Medulla oblongata (tissue), 1 donor: ENCODE results near the gene COL5A1.

Experiments used
- DNase-seq: peaks from one replicate; pipeline ENCODE4 v3.0.0-alpha.2; 2015; ENCODE audit errors: extremely low spot score

COL5A1 gene

DNA sequence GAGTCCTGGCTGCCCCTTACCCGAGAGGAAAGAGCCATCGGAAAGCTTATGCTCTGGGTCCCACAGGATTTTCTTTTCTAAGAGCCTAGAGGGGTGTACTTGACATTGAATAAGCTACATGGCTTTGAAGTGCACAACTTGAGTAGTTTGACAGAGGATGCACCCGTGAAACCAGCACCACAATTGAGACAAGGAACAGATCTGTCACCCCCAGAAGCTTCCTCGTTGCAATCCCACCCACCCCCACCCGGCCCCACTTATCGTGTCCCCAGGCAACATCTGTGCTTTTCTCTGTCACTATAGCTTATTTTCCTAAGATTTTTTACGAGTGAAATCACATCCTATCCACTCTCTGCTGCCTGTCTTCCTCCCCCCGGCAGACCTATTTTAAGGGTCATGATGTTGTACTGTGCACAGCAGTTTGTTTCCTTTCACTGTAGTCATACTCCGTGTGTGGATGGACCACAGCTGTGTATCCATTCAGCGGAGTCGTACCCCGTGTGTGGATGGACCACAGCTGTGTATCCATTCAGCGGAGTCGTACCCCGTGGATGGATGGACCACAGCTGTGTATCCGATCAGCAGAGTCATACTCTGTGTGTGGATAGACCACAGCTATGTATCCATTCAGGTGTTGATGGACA lies 230.2 kb downstream of the COL5A1 start:
- no peak for DNase-seq

- no peak for DNase-seq
Observed at GRCh38 chr9:134872482-134873231, 231.1 kb downstream of the COL5A1 start.

DNA sequence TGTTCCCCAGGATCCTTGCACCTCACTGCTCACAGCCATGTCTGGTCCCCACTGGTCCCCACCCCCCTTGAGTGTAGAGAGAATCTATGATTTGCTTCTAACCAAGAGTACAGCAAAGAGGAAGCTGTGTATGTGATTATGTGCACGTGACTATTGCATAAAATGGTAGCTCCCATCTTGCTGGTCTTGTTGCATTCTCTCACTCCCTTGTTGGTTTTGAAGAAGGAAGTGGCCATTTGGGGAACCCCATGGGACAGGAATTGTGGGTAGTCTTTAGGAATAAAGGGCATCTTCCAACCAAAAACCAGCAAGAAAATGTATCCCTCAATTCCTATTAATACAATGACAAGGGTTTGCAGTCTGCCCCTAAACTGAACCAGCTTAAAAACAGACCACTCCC lies 233.8 kb downstream of the COL5A1 start:
- DNase-seq, result no peak

- DNase-seq, result no peak
Observed at GRCh38 chr9:134877541-134877940, 235.9 kb downstream of the COL5A1 start.

GRCh38 chr9:134879664-134880483 lies 238.3 kb downstream of the COL5A1 start:
- DNase-seq, result no peak

DNA sequence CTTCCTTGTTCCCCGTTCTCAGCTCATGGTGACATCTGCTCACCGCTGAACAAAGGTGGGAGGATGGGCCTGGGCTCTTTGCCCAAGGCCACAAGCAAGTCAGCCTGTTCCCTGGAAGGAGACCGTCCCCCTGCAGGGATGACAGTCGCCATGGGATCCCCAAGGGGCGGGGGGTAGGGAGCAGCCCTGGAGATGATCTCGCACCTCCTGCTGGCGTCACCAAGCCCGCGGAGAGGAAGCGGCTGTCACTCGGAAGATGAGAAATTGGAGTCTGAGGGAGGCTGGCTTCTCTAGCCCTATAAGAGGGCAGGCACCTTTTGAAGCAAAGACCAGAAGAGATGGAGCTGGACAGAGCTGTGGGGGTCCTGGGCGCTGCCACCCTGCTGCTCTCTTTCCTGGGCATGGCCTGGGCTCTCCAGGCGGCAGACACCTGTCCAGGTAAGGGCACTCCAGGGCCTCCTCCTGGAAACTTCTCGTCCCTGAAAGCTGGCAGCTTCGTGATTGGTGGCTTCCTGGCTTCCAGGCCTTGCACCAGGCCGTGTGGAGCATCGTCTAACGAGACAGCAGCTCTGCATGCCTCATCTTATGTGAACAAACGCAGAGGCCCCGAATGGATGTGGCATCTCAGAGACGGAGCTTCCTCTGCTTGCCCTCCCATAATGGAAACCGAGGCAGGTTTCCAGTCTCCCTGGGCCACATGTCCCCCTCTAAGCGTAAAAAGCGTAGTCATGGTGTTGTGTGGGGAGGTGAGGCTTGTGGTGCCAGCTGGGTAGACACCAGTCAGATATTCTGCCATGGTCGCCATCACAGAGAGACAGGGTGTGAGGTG lies 239.1 kb downstream of the COL5A1 start, which contains the start of gene FCN2:
TSS of gene FCN2 (plus strand) at position 327 of the 829 bp plus-strand sequence. CDS start at position 339, 12 bp downstream.
- DNase-seq, result no peak

GRCh38 chr9:134881313-134881670 lies 239.7 kb downstream of the COL5A1 start:
- DNase-seq, result no peak

DNA sequence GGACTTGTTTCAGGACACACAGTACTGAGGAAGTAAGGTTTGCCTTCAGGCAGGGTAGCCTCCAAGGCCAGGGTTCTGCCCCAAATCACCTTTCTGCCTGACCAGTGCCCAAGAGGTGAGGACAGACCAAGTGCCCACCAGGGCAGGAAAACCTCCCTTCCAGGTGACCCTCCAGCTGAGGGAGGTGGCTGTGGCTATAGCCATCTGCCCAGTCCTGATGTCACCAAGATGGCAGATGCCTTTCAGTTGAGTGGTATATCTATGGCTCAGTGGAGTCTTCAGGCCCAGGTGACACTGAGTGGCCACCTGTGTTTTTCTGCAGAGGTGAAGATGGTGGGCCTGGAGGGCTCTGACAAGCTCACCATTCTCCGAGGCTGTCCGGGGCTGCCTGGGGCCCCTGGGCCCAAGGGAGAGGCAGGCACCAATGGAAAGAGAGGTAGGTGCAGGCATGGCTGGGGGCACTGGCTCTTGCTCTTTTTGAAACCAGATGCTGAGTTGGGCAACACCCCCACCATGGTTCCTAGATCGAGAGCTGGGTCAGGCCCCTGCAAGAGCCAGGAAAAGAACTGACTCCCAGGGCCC lies 240.7 kb downstream of the COL5A1 start:
- no peak for DNase-seq

DNA sequence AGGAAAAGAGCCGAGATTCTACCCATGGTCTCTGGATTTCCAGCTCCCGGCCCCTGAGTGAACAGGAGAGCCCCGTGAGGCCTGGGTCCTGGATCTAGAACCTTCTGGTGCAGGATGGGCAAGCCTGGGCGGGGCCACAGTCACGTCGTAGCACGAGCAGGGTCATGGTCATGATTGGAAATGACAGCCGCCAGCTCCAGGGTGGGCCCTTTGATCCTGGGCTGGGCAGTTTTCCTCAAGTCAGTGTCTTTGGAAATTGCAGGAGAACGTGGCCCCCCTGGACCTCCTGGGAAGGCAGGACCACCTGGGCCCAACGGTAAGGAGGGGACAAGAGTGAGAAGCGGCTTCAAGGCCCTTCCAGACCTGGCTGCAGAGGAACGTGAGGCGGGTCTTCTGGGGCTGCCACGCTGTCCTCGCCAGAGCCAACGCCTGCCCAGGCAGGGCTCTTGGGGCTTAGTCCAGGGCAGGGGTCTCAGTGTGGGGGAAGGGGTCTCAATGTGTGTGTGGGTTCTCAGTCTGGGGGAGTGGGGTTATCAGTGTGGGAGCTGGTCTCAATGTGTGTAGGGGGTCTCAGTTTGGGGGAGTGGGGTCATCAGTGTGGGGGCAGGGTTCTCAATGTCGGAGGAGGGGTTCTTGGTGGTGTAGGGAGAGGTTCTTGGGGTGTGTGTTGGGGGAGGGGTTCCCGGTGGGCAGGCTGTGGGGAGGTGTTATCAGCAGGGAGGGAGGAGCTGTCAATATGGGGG lies 241.6 kb downstream of the COL5A1 start:
- no peak for DNase-seq

DNA sequence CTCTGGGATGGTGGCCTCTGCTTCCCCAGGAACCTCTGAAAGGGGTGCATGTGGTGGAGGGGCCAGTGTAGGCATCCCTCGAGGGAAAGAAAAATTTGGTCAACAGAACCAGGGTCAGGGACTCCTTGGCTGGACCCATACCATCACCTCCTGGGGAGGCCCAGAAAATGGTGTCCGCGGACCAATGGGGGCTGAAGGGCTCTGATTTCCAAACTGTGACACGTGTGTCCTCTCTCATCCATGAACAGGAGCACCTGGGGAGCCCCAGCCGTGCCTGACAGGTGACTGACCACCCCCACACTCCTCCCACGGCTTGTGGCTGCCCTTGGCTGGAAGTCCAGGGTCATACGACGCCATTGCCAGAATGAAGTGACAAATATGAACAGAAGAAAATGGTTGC lies 242.9 kb downstream of the COL5A1 start:
- no peak for DNase-seq

DNA sequence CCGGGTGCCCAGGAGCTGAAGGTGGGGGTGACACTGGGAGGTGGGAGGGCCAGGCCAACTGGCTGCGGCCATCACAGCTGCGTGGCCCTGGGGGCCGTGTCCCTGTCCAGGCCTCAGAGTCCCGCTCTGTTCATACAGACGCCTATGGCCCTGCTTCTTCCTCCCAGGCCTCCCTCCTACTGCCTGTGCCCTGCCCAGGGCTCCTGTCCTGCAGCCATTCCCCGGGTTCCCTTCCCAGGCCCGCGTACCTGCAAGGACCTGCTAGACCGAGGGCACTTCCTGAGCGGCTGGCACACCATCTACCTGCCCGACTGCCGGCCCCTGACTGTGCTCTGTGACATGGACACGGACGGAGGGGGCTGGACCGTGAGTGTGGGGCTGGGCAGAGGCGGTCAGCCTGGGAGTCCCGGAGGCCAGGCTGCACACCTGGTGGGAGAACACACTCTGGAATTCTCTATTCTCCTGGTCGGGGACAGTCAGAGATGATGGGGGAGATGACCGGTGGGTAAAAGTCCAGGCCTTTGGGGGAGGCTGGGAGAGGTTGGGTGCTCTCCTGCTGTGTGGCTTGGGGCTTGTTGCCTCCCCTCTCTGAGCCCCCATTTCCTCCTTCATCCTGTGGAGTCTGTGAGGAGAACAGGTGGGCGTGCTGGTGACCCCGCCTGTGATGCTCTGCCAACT lies 243.5 kb downstream of the COL5A1 start:
- DNase-seq, result no peak

DNA sequence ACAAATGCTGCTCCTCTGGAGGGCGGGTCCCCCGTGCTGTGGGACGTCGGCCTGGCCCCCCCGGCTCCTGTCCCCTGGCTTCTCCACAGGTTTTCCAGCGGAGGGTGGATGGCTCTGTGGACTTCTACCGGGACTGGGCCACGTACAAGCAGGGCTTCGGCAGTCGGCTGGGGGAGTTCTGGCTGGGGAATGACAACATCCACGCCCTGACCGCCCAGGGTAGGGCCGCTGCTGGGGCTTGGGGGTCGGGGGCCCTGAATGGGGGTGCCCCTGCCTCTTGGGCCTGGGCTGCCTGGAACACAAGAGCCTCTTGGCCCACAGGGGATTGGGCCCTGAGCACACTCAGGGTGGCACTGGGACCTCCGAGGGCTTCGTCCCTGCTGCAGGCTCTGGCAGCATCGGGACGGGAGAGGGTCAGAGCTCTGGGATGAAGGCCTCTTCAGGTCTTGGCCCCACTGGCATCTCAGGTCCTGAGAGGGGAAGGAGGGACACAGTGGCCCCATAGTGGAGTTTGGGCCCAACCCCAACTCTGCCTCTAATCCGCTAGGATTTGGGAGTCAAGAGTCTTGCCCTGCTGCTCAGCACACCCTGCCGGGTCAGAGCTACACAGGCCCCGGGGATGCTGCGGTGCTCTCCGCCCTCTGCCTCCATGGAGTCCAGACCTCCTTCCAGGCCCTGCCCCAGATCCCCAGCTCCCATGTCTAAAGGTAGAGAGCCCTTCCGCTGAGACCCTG lies 244.2 kb downstream of the COL5A1 start:
- DNase-seq, result no peak

GRCh38 chr9:134886413-134886913 lies 244.9 kb downstream of the COL5A1 start:
- no peak for DNase-seq

GRCh38 chr9:134887219-134887618 lies 245.6 kb downstream of the COL5A1 start:
- no peak for DNase-seq

DNA sequence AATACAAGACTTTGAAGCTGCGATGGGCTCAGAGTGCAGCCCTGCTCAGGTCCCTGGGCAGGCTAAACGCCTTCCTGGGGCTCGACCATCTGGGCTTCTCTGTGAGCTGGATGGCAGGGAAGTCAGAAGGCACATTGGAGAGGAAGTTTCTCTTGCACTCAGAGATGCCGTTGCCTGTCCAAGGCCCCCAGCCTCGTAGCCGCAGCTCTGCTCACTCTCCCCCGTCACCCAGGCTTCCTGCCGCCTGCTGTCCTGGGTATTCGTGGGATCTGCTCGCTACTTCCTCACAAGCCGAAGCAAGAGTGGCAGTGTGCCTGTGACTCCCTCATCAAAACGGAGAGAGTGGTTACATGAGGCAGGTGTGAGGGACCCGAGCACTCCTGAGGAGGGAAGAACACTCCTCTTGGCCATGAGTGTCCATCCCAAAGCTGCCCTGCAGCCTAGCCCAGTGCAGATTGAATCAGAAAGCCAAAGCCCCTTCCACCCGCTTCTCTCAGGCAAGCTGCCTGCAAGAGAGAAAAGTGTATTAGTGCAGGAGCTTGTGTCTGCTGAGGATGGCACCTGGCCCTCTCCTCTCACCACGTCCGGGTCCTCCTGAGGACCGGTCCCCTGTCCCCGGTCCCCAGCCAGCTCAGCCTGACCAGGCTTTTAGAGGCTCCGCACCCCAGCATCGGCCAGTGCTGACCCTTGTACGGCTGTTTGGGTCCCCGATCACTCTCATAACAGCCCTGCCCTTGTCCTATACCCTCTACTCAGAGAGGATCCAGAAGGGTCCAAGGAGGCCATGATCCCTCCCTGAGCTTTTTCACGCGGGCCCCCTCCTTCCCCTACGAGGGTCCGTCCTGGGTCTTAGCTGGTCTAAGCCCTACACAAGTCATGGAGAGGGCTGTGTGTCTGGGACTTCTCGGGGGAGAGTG lies 246.3 kb downstream of the COL5A1 start:
- DNase-seq, result no peak

- no peak for DNase-seq
Observed at GRCh38 chr9:134888603-134889190, 247.1 kb downstream of the COL5A1 start.

- no peak for DNase-seq
Observed at GRCh38 chr9:134889386-134890154, 248.0 kb downstream of the COL5A1 start.
